Cardiac fibroblast (primary cell): ENCODE data around the gene EMP1.

Experiments used
- DNase-seq, 2 donors: peaks; one replicate each; pipeline versions ENCODE4 v3.0.0 to v3.0.0-alpha.2; 2010; ENCODE audit warnings: low read depth in 2 of 2
- H3K4me3 ChIP-seq, 2 donors: replicated peaks in 1 of 2; 1 replicate in 1 of 2; 2 replicates in 1 of 2; pipeline ENCODE4 v1.5.1; 2011; ENCODE audit warnings: low read depth in 2 of 2, low read length in 2 of 2, mild to moderate bottlenecking in 2 of 2, moderate library complexity in 1 of 2
- TF ChIP-seq, protein P1 (sequence below): IDR thresholded peaks from one replicate; pipeline ENCODE4 v1.5.1; 2011; ENCODE audit warnings: low read depth, mild to moderate bottlenecking, low read length, inconsistent platforms

The EMP1 gene

DNA sequence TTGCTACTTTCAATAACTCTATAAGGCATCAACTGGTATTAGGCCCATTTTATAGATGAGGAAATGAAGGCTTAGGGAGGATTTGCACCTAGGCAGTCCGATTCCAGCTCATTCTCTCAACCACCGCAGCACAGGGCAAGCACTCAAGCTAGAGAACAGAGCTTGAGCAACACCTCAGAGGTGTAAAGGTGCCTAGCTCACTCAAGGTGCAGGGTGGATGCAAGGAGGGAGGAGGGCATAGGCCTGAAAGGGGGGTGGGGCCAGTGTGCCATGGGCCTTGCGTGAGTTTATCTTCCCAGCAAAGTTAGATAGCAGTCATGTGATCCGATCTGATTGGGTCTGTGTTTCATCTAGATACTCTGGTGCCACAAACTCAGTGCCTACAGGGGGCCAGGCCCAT is 10.2 kb upstream of the EMP1 start:
- no peak overlapping the region for H3K4me3 ChIP-seq
- no peak for DNase-seq
- TF ChIP-seq, protein P1, sequence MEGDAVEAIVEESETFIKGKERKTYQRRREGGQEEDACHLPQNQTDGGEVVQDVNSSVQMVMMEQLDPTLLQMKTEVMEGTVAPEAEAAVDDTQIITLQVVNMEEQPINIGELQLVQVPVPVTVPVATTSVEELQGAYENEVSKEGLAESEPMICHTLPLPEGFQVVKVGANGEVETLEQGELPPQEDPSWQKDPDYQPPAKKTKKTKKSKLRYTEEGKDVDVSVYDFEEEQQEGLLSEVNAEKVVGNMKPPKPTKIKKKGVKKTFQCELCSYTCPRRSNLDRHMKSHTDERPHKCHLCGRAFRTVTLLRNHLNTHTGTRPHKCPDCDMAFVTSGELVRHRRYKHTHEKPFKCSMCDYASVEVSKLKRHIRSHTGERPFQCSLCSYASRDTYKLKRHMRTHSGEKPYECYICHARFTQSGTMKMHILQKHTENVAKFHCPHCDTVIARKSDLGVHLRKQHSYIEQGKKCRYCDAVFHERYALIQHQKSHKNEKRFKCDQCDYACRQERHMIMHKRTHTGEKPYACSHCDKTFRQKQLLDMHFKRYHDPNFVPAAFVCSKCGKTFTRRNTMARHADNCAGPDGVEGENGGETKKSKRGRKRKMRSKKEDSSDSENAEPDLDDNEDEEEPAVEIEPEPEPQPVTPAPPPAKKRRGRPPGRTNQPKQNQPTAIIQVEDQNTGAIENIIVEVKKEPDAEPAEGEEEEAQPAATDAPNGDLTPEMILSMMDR = no peak

DNA sequence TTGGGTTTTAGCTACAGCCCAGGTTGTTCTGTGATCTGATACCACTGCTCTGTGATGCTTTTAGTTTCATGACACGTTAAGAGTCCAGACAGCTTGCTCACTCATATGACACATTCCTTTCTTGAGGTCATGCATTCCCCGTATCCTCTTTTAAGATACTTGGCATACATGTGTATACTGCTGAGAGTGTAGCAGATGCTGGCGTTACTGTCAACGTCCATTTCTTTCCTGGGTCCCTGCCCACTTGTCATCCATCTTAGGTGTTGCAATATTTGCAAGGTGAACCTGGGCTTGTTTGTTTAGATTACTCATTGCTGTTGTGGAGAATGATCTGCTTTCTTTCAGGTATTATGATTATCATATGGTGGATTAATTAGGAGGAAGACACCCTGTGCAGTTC is 9.1 kb upstream of the EMP1 start:
- TF ChIP-seq, protein P1 = no peak
- DNase-seq = peak in 1 of 2 donors; percentile 86
- no peak overlapping the region for H3K4me3 ChIP-seq

DNA sequence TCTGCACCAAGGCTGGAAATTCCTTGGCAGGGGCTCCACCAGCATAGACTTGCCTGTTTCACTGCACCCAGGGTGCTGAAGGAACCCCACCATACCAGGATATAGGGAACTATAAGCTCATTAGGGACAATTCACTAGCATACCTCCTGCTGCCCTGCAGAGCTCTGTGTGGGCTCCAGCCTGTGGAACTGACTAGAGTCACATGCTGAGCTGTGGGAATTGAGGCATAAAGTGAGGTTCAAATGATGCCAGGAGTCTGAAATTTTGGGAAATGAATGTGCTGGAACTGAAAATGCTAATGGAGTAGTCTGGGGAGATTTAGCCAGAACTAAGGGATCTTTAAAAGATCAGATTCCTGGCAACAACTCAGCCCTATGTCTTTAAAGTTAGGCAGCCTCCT is 7.3 kb upstream of the EMP1 start:
- no peak for DNase-seq
- TF ChIP-seq, protein P1 = no peak
- no peak overlapping the region for H3K4me3 ChIP-seq

DNA sequence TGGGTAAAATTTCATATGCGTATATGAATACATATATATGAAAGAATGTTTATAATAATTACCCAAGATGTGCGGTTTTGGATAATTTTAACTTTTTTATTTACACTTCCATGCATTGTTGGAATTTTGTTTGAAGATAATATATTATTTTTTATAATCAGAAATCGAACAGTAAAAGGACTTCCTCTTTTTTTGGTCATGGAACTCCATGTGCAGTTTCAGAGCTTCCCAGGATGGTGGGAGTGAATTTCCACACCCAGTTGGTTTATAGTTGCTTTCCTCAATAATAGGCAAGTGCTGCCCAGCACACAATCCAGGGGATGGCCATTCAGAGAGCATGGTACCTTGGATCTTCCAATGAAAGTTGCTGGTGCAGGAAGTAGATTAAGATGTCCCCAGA is 6.3 kb upstream of the EMP1 start:
- no peak for DNase-seq
- TF ChIP-seq, protein P1 = no peak
- H3K4me3 ChIP-seq = no peak overlapping the region

DNA sequence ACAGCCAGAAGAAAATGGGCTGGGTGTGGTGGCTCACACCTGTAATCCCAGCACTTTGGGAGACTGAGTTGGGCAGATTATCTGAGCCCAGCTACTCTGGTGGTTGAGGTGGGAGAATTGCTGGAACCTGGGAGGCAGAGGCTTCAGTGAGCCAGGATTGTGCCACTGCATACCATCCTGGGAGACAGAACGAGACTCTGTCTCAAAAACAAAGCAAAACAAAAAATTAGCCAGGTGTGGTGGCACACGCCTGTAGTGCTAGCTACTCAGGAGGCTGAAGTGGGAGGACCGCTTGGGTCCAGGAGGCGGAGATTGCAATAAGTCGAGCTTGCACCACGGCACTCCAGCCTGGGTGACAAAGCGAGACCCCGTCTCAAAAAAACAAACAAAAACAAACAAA is 3.8 kb upstream of the EMP1 start:
- H3K4me3 ChIP-seq = no peak overlapping the region
- DNase-seq = no peak
- TF ChIP-seq, protein P1 = no peak

DNA sequence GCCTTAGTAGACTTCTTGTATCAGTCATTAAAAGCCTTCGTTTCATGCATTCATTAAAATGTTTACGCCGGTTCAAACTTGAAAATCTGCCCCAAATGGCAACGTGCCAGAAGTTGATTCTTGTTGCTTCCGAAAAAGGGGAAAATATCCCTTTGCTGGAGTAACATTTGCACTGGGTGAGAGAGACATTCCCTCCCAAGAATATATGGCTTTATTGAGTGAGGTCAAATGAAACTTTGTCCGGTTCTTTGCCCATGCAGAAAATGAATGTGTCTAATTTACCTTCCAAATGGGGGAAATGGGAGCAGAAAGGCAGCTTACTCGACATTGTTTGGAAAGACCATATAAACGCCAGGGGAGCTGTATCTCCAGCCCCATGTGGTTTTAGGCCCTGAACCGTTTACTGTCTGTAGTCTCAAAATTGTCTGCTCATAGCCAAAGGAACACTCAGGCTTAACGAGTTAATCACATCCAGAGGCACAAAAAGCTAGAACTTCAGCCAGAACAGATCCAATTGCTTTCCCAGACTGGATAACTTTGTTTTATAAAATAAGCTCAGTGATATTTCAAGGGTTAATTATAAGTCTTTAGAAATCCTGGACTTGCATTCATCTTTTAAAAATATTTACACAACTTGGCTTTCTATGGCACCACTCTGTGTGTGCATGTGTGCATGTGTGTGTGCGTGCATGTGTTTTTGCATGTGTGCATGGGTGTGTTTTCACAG is 2.9 kb upstream of the EMP1 start:
- H3K4me3 ChIP-seq = no peak overlapping the region
- TF ChIP-seq, protein P1 = no peak
- DNase-seq = no peak
